OCI-LY3 (cell line): Measurements from ENCODE around the gene COL6A5.

ENCODE experiments used
- H2AFZ ChIP-seq: fragments of 200-600, 300-600 bp; shearing (Covaris generic); 2 replicates; pipeline ENCODE4 v1.6.0; 2014; ENCODE audit warnings: antibody characterized with exemption, low read depth, low read length
- H3K27ac ChIP-seq: fragments of 200-600, 300-600 bp; sonication (generic); 2 replicates; pipeline ENCODE4 v1.5.1; 2014; ENCODE audit warnings: mild to moderate bottlenecking, low read length, moderate library complexity, mixed read lengths
- H3K27me3 ChIP-seq: fragments of 200-600, 300-600 bp; sonication (generic); 2 replicates; pipeline ENCODE4 v1.6.1; 2014; ENCODE audit warnings: low read depth, low read length, mixed read lengths
- H3K36me3 ChIP-seq: fragments of 200-600, 300-600 bp; sonication (generic); replicated peaks from 2 replicates; pipeline ENCODE3; 2014; ENCODE audit warnings: low read depth, low read length, mixed read lengths
- H3K4me1 ChIP-seq: fragments of 300-600, 200-600 bp; sonication (generic); 2 replicates; pipeline ENCODE4 v1.6.1; 2014; ENCODE audit warnings: low read length, mixed read lengths
- H3K4me2 ChIP-seq: fragments of 200-600, 300-600 bp; sonication (generic); 2 replicates; pipeline ENCODE4 v1.6.1; 2014; ENCODE audit warnings: low read length, mixed read lengths
- H3K4me3 ChIP-seq: fragments of 300-600, 200-600 bp; sonication (generic); 2 replicates; pipeline ENCODE4 v1.5.1; 2014; ENCODE audit warnings: antibody characterized with exemption, mild to moderate bottlenecking, low read length, moderate library complexity
- H3K79me2 ChIP-seq: fragments of 300-600, 200-600 bp; shearing (Covaris generic); 2 replicates; pipeline ENCODE4 v1.6.1; 2014; ENCODE audit warnings: mild to moderate bottlenecking, low read length, mixed read lengths
- H3K9ac ChIP-seq: fragments of 300-600, 200-600 bp; shearing (Covaris generic); 2 replicates; pipeline ENCODE4 v1.6.0; 2014; ENCODE audit warnings: mild to moderate bottlenecking, low read length, moderate library complexity
- H3K9me3 ChIP-seq: fragments of 200-600, 300-600 bp; shearing (Covaris generic); 2 replicates; pipeline ENCODE4 v1.6.1; 2014; ENCODE audit warnings: low read length, mixed read lengths; ENCODE audit not compliant: insufficient read depth
- H4K20me1 ChIP-seq: fragments of 200-600, 300-600 bp; sonication (generic); 2 replicates; pipeline ENCODE4 v1.6.1; 2016; ENCODE audit warnings: low read length, mixed read lengths; ENCODE audit not compliant: insufficient read depth
- CTCF ChIP-seq: fragments of 200-600, 300-600 bp; sonication (generic); IDR thresholded peaks from 2 replicates; pipeline ENCODE4 v1.5.1; 2014; ENCODE audit warnings: antibody characterized with exemption, low read length, low read depth
- EZH2phosphoT487 ChIP-seq: fragments of 200-600 bp; shearing (Covaris generic); IDR thresholded peaks from 2 replicates; pipeline ENCODE4 v1.6.1; 2018; ENCODE audit warnings: antibody characterized with exemption, mixed run types, low read depth

The COL6A5 gene

DNA sequence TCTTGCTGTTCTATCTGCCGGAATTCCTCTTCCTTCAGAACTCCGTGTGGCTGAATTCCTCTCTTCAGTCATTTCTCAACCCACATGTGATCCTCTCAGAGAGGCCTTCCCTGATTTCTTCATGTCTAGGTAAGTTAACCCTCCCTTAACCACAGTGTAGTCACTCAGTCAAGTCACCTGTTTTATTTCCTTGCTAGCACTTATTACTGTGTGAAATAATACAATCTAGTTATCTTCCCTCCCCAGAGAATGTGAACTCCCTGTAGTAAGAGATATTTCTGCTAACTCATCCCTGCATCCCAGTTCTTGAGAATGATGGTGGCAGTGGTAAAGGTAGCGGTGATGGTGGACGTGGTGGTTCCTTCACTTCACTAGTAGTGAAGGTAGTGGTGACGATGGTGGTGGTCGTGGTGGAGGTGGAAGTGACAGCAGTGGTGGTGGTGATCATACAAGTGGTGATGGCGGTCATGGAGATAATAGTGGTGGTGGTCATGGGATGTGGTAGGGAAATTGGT, 33.3 kb downstream of the COL6A5 start:
- Histone ChIP-seq H2AFZ (no peak overlapping the region), H3K36me3 (no peaks in the 10 kb centered on the region), H4K20me1 (no peaks in the 10 kb centered on the region), H3K4me3 (no peak overlapping the region), H3K9ac (no peak overlapping the region), H3K79me2 (no peaks in the 10 kb centered on the region), H3K27ac (no peak overlapping the region), H3K4me1 (no peaks in the 10 kb centered on the region), H3K9me3 (no peaks in the 10 kb centered on the region), H3K4me2 (no peak overlapping the region), H3K27me3 (no peaks in the 10 kb centered on the region)
- TF ChIP-seq CTCF (no peak), EZH2phosphoT487 (no peak)

DNA sequence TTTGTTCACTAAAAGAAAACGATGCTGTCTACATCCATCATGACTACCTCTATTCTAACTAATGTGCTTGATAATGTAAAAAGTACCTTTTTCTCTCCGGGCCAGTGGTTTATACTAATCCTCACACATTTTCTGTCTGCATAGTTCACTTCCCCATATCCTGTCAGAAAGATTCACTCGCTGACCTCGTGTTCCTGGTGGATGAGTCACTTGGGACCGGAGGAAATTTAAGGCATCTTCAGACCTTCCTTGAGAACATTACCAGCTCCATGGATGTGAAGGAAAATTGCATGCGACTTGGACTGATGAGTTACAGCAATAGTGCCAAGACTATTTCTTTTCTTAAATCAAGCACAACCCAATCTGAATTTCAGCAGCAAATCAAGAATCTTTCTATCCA, 33.8 kb downstream of the COL6A5 start:
- TF ChIP-seq CTCF, result no peak
- no peak for TF ChIP-seq EZH2phosphoT487
- Histone ChIP-seq H3K4me3 (no peak overlapping the region), H3K36me3 (no peaks in the 10 kb centered on the region), H4K20me1 (no peaks in the 10 kb centered on the region), H2AFZ (no peak overlapping the region), H3K79me2 (no peaks in the 10 kb centered on the region), H3K27me3 (no peaks in the 10 kb centered on the region), H3K4me2 (no peak overlapping the region), H3K27ac (no peak overlapping the region), H3K9ac (no peak overlapping the region), H3K9me3 (no peaks in the 10 kb centered on the region), H3K4me1 (no peaks in the 10 kb centered on the region)

GRCh38 chr3:130380398-130380797, 34.9 kb downstream of the COL6A5 start:
- no peaks in the 10 kb centered on the region for H3K79me2 ChIP-seq
- no peak overlapping the region for H3K27ac ChIP-seq
- H3K9ac ChIP-seq, result no peak overlapping the region
- no peak overlapping the region for H3K4me3 ChIP-seq
- H3K4me1 ChIP-seq, result no peaks in the 10 kb centered on the region
- no peak overlapping the region for H3K4me2 ChIP-seq
- H2AFZ ChIP-seq, result no peak overlapping the region
- H4K20me1 ChIP-seq, result no peaks in the 10 kb centered on the region
- no peaks in the 10 kb centered on the region for H3K9me3 ChIP-seq
- H3K27me3 ChIP-seq, result no peaks in the 10 kb centered on the region
- TF ChIP-seq CTCF (no peak), EZH2phosphoT487 (no peak)
- no peaks in the 10 kb centered on the region for H3K36me3 ChIP-seq

- H3K79me2 ChIP-seq, result no peaks in the 10 kb centered on the region
- no peak overlapping the region for H3K4me2 ChIP-seq
- H3K4me1 ChIP-seq, result no peaks in the 10 kb centered on the region
- no peaks in the 10 kb centered on the region for H3K9me3 ChIP-seq
- H3K4me3 ChIP-seq, result no peak overlapping the region
- no peak for TF ChIP-seq EZH2phosphoT487
- TF ChIP-seq CTCF, result no peak
- no peak overlapping the region for H3K27ac ChIP-seq
- no peak overlapping the region for H3K9ac ChIP-seq
- no peak overlapping the region for H2AFZ ChIP-seq
- H4K20me1 ChIP-seq, result no peaks in the 10 kb centered on the region
- H3K36me3 ChIP-seq, result no peaks in the 10 kb centered on the region
- H3K27me3 ChIP-seq, result no peaks in the 10 kb centered on the region
Measured at GRCh38 chr3:130383424-130383823, 38.0 kb downstream of the COL6A5 start.
